HG02588 (cell line): Measurements from ENCODE around the gene ZIC2.

Experiments
- ATAC-seq: cut with Tn5 transposase; IDR thresholded peaks from one replicate; pipeline ENCODE4 v1.9.1; 2021; ENCODE audit warnings: mild to moderate bottlenecking, moderate library complexity; ENCODE audit not compliant: unreplicated experiment

The ZIC2 gene

DNA sequence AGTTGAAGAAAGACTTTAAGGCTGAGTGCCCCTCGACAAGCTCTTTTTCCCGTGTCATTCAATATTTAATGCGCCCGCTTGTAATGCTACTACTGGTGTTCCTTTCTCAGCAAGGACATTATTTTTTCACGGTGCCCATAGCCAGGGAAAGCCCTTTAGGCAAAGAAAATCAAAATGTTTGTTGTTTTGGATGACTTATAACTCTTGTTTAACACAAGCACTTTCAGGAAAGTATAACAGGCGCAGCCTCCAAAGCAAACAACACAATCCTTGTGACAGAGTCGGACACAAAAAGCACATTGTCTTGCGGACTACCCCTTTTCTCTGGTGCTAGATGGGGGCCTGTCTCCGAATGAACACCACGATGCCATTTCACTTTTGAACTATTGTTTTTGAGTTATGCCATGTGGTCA, 22.5 kb upstream of the ZIC2 start:
- ATAC-seq: no peak

DNA sequence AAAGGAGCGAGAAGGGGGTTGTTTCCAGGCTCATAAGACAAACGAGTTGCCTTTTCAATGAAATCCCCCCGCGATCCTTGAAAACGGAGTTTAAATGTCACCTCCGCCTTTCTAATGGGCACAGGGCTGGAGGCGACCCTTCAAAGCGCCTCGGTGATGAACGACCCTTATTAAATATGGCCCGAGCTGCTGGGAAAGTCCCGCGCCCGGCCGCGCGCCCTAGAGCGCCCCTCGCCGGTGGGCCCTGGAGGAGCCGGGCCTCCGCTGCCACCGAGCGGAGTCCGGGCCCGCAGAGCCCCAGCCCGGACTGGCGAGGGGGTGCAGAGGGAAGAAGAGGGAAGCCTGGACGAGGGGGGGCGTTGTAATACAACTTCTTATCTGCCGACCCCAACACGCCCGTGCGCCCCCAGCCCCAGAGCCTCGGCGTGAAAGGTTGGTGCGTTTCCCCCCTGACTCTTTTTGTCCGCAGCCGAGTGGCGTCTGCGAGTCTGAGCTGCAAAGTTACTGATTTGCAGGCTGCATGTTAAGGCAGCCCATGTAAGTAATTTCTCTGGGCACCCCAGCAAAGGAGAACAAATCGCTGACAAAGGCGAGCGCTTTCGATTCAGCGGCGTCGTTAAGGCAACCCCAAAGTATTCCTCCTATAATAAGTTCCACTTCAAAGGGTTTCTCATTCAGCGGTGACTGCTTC, 21.9 kb upstream of the ZIC2 start:
- ATAC-seq: no peak

GRCh38 chr13:99960663-99961311, 20.8 kb upstream of the ZIC2 start:
- no peak for ATAC-seq

- ATAC-seq: no peak
These were observed 19.9 kb upstream of the ZIC2 start for GRCh38 chr13:99961636-99962035.

- no peak for ATAC-seq
These were observed 19.3 kb upstream of the ZIC2 start for GRCh38 chr13:99962242-99962641.

DNA sequence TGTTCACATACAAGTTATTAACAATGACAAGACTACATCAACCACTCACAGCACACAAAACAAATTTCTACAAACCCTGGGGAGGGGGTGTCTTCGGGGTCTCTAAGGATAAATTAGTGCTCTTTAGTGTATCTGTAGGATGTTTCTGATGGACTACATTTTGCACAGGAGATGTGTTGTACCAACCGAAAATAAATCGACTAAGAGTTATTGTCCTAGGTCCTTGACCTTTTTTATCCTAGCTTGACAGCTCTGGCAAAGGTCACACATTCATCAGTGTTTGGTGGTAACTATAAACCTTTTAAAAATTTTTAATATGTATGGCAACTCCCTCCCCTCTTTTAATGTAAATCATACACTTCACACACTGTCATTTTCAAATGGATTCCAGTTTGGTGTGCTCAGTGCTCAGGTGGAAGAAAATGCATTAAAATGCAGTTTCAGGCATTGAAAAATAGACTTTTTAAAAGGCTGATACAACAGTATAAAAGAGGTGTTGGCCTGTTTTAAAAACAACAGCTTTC, 17.7 kb upstream of the ZIC2 start:
- no peak for ATAC-seq

DNA sequence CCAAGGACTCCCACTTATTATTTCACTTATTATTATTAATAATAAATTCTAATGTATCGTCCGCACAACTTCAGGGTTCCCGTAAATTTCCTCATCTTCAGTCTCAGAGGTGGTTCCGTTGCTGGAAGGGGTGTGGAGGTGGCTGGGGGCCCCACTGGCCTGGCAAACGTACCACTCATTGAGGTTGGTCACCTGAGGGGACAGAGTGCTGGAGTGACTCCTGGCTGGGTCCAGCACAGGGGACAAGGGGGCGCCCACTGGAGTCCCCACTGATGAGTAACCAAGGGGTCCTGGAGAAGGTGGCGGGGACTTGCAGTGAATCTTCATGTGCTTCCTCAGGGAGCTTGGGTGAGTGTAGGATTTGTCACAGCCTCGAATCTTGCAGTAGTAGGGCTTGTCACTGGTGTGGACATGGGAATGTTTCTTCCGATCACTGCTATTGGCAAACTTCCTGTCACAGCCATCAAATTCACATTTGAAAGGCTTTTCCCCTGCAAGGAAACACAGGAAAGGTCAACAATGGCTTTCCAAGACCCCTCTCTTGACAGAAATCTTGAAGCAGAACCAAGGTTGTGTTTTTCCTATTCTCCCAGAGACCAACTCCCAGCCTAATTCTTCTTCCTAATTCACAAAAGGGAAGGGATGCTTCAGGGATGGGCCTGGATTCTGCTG, 16.1 kb upstream of the ZIC2 start:
- no peak for ATAC-seq

- no peak for ATAC-seq
These were observed 15.3 kb upstream of the ZIC2 start for GRCh38 chr13:99966064-99966805.

GRCh38 chr13:99967498-99967868, 14.1 kb upstream of the ZIC2 start:
- ATAC-seq: no peak

GRCh38 chr13:99967869-99968520, 13.6 kb upstream of the ZIC2 start:
- ATAC-seq: no peak

DNA sequence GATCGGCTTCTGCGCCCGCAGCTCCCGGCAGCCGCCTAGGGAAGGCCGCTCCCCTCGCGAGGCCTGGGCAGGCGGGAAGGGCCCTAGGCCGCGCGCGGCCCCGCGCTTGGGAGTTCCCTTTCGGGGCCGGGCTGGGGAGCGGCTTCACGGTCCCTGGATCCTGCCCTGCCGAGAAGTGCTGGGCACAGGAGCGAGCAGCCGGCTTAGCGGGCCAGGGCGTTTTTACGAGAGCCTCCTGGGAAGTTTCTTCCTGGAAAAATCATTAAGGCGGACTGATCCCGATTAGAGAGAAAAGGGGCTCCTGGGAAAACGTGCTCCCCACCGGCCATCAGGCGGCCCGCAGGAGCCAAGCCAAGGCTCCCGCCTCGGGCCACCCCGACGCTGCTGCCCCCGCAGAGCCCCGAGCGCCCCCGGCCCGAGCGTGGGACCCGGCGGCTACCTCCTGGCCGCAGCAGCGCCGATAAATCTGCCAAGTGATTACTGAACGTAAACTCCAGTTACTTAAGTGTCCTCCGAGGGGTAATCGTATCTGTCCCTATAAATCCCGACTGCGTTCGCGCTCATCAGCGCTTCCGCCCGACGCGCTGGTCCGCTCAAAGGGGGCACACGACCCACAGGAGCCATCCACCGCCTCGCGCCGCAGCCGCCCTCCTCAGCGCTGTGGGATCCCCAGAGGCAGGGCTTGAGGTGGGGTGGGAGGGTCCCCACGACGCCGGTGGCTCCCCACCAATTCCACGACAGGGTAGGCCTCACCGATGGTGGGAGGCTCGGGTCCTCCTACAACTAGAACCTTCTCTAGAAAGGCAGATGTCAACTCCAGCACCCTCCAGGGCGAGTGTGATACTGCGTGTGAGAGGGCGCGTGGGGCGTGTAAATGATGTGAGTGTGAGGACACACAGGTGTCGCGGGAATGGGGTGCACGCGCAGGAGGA, 12.8 kb upstream of the ZIC2 start:
- ATAC-seq: no peak

GRCh38 chr13:99969453-99969918, 12.1 kb upstream of the ZIC2 start:
- no peak for ATAC-seq

DNA sequence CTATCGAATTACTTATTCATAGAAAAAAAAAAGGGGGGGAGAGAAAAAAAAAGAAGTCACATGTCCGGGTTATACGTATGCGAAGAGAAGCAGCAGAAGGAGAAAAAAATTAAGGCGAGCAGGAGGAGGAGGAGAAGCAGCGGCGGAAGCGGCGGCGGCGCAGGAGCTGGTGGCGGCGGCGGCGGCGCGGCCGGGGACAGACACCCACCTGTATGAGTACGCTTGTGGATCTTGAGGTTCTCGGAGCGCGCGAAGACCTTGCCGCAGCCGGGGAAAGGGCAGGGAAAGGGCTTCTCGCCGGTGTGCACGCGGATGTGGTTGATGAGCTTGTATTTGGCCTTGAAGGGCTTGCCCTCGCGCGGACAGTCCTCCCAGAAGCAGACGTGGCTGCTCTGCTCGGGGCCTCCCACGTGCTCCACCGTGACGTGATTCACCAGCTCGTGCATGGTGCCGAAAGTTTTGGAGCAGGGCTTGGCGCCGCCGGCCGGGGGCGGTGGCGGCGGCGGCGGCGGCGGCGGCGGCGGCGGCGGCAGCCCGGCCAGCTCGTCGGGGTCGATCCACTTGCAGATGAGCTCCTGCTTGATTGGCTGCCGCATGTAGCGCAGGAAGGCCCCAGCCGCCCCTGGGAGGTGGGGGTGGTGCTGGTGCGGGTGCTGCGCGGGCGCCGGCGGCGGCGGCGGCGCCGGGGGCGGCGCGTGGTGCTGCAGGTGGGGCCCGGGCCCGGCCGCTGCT, 11.5 kb upstream of the ZIC2 start:
- ATAC-seq: no peak

DNA sequence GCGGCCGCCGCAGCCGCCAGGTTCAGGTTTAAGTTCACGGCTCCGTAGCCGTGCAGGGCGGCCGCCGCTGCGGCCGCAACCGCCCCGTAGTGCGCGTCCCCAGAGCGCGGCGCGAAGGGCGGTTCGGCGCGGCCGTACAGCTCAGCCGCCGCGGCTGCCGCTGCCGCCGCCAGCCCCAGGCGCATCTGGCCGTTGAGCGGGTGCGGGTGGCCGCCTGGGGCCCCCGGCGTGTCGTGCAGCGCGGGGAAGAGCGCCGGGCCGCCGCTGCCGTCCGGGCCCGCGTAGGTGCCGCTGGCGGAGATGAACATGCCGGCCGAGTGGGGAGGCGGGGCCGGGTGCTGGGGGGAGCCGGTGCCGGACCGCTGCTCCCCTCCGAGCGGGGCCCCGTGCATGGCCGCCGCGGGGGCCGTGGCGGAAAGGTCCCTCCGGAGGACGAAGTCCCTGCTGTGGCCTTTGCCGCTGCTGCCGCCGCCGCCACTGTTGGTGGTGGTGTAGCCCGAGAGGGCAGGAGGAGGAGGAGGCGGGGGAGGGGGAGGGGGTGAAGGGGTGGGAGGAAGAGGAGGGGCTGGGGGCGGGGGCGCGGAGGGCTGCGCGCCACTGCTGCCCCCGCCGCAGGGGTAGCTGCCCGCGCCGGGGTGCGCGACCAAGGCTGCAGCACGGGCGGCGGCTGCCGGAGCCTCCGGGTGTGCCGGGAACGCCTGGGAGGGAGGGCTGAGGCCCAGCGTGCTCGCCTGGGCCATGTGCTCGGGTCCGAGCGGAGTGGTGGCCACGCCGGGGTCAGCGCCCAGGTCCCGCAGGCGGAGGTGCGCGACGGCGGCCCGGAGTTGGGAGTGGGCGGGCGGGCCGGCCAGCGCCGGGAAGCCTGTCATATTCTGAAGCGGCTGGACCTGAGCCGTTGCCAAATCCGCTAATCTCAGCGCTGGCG, 10.7 kb upstream of the ZIC2 start:
- ATAC-seq: no peak

GRCh38 chr13:99971576-99972189, 9.9 kb upstream of the ZIC2 start, which contains the start of gene ZIC5:
TSS of gene ZIC5 (minus strand) at chr13:99971767. CDS start at chr13:99971603, 164 bp downstream.
- ATAC-seq: no peak

DNA sequence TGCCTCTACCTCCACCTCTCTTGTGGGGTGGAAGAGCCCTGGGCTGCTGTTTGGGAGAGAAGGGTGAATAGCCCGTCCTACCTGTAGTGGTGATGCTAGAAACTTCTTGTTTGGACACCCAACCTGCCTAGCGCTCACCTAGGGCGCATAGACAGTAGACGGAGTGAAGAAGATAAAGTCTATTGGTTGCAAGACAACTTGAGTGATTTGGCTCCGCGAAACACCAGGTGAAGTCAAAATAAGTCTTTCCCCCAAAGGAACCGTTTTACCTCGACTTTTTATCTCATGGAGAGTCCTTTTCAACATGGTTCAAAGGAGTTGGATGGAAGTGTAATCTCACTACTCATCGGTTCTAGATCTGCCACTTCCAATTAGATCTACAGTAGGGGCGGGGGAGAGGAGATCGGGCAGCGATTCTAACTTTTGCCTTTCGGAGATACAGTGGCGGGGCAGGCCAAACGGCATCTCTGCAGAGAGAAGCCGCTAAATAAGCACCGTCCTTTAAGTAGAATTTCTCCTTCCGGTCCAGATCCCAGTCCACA, 9.3 kb upstream of the ZIC2 start:
- no peak for ATAC-seq

DNA sequence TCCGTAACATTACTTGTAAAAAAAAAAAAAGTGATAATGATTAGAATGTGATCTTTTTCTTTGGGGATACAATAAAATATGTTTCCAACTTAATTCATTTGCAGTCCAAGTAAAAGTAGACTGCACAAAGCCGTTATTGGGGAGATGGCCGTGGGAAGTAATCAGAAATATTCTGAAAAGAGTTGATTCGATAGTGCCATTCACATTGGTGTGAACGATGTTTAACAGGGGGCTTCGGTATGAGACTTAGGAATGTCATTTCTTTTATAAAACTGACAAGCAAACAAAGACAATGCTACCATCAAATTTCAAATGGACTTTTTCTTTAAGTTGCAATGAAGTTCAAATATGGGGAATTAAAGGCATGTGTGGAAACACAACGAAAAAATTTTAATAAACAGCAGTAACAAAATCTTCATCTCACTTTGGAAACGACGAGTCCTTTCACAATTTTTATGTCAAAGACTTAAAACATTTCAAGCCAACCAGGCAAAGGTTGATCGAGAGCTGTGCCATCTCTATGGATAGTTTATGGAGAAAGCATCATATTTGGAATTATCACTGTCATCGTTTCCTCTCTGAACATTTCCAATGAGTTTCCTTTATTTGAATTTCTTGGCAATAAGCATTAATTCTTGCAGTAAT, 8.3 kb upstream of the ZIC2 start:
- no peak for ATAC-seq
